Endothelial cell of umbilical vein (primary cell): Measurements from ENCODE around the gene ZNF154. TPM values are rescaled to one million over a fixed set of nuclear protein-coding genes. Genes with fewer than 3 reads are reported as not detected.

ENCODE experiments used
- BruUV-seq: library from RNA; stranded (reverse); fragments of 400-500 nt; replicated peaks from 2 replicates; lab custom pipeline; 2021; lab: Mats Ljungman, UMichigan
- CTCF ChIA-PET: fragments of 300-600, 350-600 bp; sonication (Branson Sonifier 250); formaldehyde crosslinking; loops from one replicate; lab custom pipeline; 2021; ENCODE audit warnings: antibody characterized with exemption, inconsistent platforms; lab: Charles Lee
- POLR2A ChIA-PET: fragments of 300-600, 350-600 bp; sonication (Branson Sonifier 250); formaldehyde crosslinking; loops from one replicate; lab custom pipeline; 2021; ENCODE audit warnings: antibody characterized with exemption, inconsistent platforms; lab: Charles Lee
- DNase-seq: peaks from one replicate; pipeline ENCODE4 v3.0.0-alpha.2; 2011; ENCODE audit warnings: low read depth, low spot score
- FAIRE-seq: peaks from 2 replicates; lab custom pipeline; 2011; peaks lifted over from hg19 to GRCh38; lab: Jason Lieb, UNC
- H2AFZ ChIP-seq: 2 replicates; pipeline ENCODE4 v1.6.0; 2012; ENCODE audit warnings: low read depth, low read length, control low read depth, inconsistent platforms
- H3K27ac ChIP-seq: 2 replicates; pipeline ENCODE4 v1.5.1; 2011; ENCODE audit warnings: low read depth, mild to moderate bottlenecking, control low read depth, low read length, moderate library complexity; ENCODE audit not compliant: insufficient read depth
- H3K27me3 ChIP-seq, 2 experiments: 2 replicates each; pipeline versions ENCODE4 v1.6.0 to v1.6.1; 2011; ENCODE audit warnings: low read length in 2 of 2, mixed read lengths in 1 of 2; ENCODE audit not compliant: control insufficient read depth in 2 of 2, insufficient read depth in 2 of 2
- H3K36me3 ChIP-seq, 2 experiments: 2 replicates in 1 of 2; 3 replicates in 1 of 2; pipeline ENCODE4 v1.5.1; 2011; ENCODE audit warnings: low read length in 2 of 2, mild to moderate bottlenecking in 1 of 2, moderate library complexity in 1 of 2; ENCODE audit not compliant: control insufficient read depth in 2 of 2, insufficient read depth in 2 of 2; ENCODE audit errors: extremely low read depth in 1 of 2
- H3K4me1 ChIP-seq: 3 replicates; pipeline ENCODE4 v1.5.1; 2011; ENCODE audit warnings: mild to moderate bottlenecking, low read length; ENCODE audit not compliant: control insufficient read depth, insufficient read depth; ENCODE audit errors: extremely low read depth
- H3K4me2 ChIP-seq: 2 replicates; pipeline ENCODE4 v1.6.1; 2011; ENCODE audit warnings: low read length, control low read depth, mixed read lengths; ENCODE audit not compliant: insufficient read depth
- H3K4me3 ChIP-seq, 3 experiments: fragments of 200-600 bp in 1 of 3; sonication (generic), shearing (Covaris generic) in 1 of 3; replicated peaks in 1 of 3; 2 replicates each; pipeline ENCODE4 v1.5.1; 2011 to 2016; ENCODE audit warnings: control low read depth in 3 of 3, low read length in 3 of 3, mild to moderate bottlenecking in 2 of 3, inconsistent platforms in 1 of 3, low read depth in 1 of 3, moderate library complexity in 1 of 3; ENCODE audit not compliant: insufficient read depth in 1 of 3
- H3K79me2 ChIP-seq: 2 replicates; pipeline ENCODE4 v1.6.0; 2012; ENCODE audit warnings: low read length, inconsistent platforms; ENCODE audit not compliant: control insufficient read depth, insufficient read depth
- H3K9ac ChIP-seq: replicated peaks from 2 replicates; pipeline ENCODE3; 2011; ENCODE audit warnings: low read length, control low read depth; ENCODE audit not compliant: insufficient read depth; ENCODE audit errors: extremely low read depth
- H3K9me1 ChIP-seq: replicated peaks from 3 replicates; pipeline ENCODE4 v1.6.0; 2011; ENCODE audit warnings: mild to moderate bottlenecking, low read length; ENCODE audit not compliant: control insufficient read depth, insufficient read depth; ENCODE audit errors: extremely low read depth
- H3K9me3 ChIP-seq: replicated peaks from 2 replicates; pipeline ENCODE4 v1.5.1; 2012; ENCODE audit warnings: low read length, inconsistent platforms; ENCODE audit not compliant: control insufficient read depth, insufficient read depth
- H4K20me1 ChIP-seq: replicated peaks from 2 replicates; pipeline ENCODE3; 2011; ENCODE audit warnings: mild to moderate bottlenecking, low read length; ENCODE audit not compliant: control insufficient read depth, insufficient read depth; ENCODE audit errors: extremely low read depth
- EZH2 ChIP-seq: IDR thresholded peaks from 2 replicates; pipeline ENCODE4 v1.6.1; 2012; ENCODE audit warnings: borderline replicate concordance, low read depth, mild to moderate bottlenecking, moderate library complexity, low read length, inconsistent platforms; ENCODE audit not compliant: severe bottlenecking
- FOS ChIP-seq: IDR thresholded peaks from 2 replicates; pipeline ENCODE4 v1.6.1; 2011; ENCODE audit warnings: mild to moderate bottlenecking, low read length, moderate library complexity, borderline replicate concordance; ENCODE audit not compliant: insufficient read depth
- GATA2 ChIP-seq: IDR thresholded peaks from 2 replicates; pipeline ENCODE4 v1.7.0; 2011; ENCODE audit warnings: low read depth, mild to moderate bottlenecking, moderate library complexity, mixed read lengths, low read length; ENCODE audit not compliant: insufficient read length, insufficient read depth
- JUN ChIP-seq: IDR thresholded peaks from 2 replicates; pipeline ENCODE4 v1.6.1; 2011; ENCODE audit warnings: borderline replicate concordance, low read depth; ENCODE audit not compliant: insufficient read length, insufficient read depth
- MYC ChIP-seq: IDR thresholded peaks from one replicate; pipeline ENCODE4 v1.6.1; 2011; ENCODE audit warnings: mild to moderate bottlenecking, low read depth, low read length
- POLR2A ChIP-seq: IDR thresholded peaks from 2 replicates; pipeline ENCODE4 v1.6.1; 2012; ENCODE audit warnings: low read depth, mild to moderate bottlenecking, control low read depth, low read length
- POLR2AphosphoS5 ChIP-seq: IDR thresholded peaks from 2 replicates; pipeline ENCODE4 v1.6.1; 2012; ENCODE audit warnings: low read depth, mild to moderate bottlenecking, control low read depth, low read length, moderate library complexity; ENCODE audit not compliant: insufficient read depth
- dilution Hi-C: fragments of 300-500 bp; cut with MboI; formaldehyde crosslinking; loops from one replicate; pipeline ENCODE4 v1.15.0; 2019; ENCODE audit warnings: low sequenced_read_pairs; ENCODE audit not compliant: extremely low pct_ligation_motif_present
- intact Hi-C: fragments of 100-400 bp; cut with micrococcal nuclease; formaldehyde crosslinking; loops from one replicate; pipeline ENCODE4 v1.10.0; 2022
- polyA plus RNA-seq, 4 experiments: library from polyadenylated mRNA; depleted of rRNA in 3 of 4; stranded (reverse) in 3 of 4; unstranded in 1 of 4; fragments of >200 nt; gene quantifications; 2 replicates each; pipeline versions ENCODE4 v1.2.1 to v1.2.3, GENCODE V29; 2011 to 2012; ENCODE audit warnings: missing spikeins in 1 of 4
- total RNA-seq: library from RNA; stranded (reverse); gene quantifications from 2 replicates; pipeline ENCODE4 v1.2.3, GENCODE V29; 2021
- TF ChIP-seq, protein P1 (sequence below): IDR thresholded peaks from 2 replicates; pipeline ENCODE4 v1.6.1; 2011; ENCODE audit not compliant: insufficient read depth, insufficient read length
- TF ChIP-seq, protein P2 (sequence below), 2 donors: IDR thresholded peaks; 1 replicate in 1 of 2; 2 replicates in 1 of 2; pipeline ENCODE4 v1.5.1; 2011; ENCODE audit warnings: low read length in 2 of 2, mild to moderate bottlenecking in 2 of 2, moderate library complexity in 2 of 2, control low read depth in 1 of 2, inconsistent platforms in 1 of 2, low read depth in 1 of 2; ENCODE audit not compliant: insufficient read depth in 1 of 2; ENCODE audit errors: extremely low read depth in 1 of 2

Gene ZNF154
- total and polyA plus RNA-seq, 2 donors (not counting 3 experiments of a cell fraction or from before 2014, with no cell fraction given): 1.3 to 2.0 TPM

DNA sequence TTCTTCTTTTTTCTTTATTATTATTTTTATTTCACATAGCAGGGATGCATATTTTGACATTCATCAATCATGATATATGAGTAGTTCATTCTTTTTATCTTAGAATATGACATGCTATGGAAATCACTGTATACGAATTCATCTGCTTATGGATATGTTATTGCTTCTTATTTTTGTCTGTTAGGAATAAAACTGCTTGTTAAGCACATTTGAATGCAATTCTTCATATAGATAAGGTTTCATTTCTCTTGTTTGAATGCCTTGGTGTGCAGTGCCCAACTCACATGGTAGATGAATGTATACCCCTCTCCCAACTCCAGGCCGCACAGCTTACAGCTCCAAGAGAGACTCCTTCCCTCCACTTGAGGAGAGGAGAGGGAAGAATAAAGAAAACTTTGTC, 48.9 kb upstream of the ZNF154 start:
- BruUV-seq: no TSS peak
- no peak for DNase-seq

More for the DNA sequence above, 48.9 kb upstream of the ZNF154 start:
- Histone ChIP-seq H3K4me1 (no peaks in the 10 kb centered on the region), H3K4me2 (no peak overlapping the region), H4K20me1 (no peaks in the 10 kb centered on the region), H3K36me3 (peaks cover 11 to 33% of the 10 kb centered on the region in 2 experiments), H2AFZ (no peak overlapping the region), H3K27ac (no peak overlapping the region), H3K9ac (no peak overlapping the region), H3K79me2 (no peaks in the 10 kb centered on the region), H3K27me3 (no peaks in the 10 kb centered on the region), H3K4me3 (no peak overlapping the region), H3K9me1 (no peaks in the 10 kb centered on the region), H3K9me3 (peaks cover 15% of the 10 kb centered on the region)
- intact Hi-C loops (no loop called here), dilution Hi-C loops (no loop called here)
- ChIA-PET POLR2A (no interaction called here), CTCF (no interaction called here)
- TF ChIP-seq GATA2 (no peak), FOS (no peak), JUN (no peak), POLR2A (no peak), POLR2AphosphoS5 (no peak), EZH2 (no peak), MYC (no peak)
- TF ChIP-seq, protein P1, sequence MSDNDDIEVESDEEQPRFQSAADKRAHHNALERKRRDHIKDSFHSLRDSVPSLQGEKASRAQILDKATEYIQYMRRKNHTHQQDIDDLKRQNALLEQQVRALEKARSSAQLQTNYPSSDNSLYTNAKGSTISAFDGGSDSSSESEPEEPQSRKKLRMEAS: no peak
- TF ChIP-seq, protein P2, sequence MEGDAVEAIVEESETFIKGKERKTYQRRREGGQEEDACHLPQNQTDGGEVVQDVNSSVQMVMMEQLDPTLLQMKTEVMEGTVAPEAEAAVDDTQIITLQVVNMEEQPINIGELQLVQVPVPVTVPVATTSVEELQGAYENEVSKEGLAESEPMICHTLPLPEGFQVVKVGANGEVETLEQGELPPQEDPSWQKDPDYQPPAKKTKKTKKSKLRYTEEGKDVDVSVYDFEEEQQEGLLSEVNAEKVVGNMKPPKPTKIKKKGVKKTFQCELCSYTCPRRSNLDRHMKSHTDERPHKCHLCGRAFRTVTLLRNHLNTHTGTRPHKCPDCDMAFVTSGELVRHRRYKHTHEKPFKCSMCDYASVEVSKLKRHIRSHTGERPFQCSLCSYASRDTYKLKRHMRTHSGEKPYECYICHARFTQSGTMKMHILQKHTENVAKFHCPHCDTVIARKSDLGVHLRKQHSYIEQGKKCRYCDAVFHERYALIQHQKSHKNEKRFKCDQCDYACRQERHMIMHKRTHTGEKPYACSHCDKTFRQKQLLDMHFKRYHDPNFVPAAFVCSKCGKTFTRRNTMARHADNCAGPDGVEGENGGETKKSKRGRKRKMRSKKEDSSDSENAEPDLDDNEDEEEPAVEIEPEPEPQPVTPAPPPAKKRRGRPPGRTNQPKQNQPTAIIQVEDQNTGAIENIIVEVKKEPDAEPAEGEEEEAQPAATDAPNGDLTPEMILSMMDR (IDR thresholded peaks at IDR 0.05; ENCODE audit: extremely low read depth in 1 of 2, insufficient read depth in 1 of 2, low read depth in 1 of 2, low read length in 2 of 2): no peak
- FAIRE-seq: no peak
